HG03066 (cell line): ENCODE measurements around the gene RBM12.

Experiments used
- ATAC-seq: cut with Tn5 transposase; IDR thresholded peaks from one replicate; pipeline ENCODE4 v1.9.1; 2021; ENCODE audit warnings: low read depth; ENCODE audit not compliant: unreplicated experiment

RBM12 gene

DNA sequence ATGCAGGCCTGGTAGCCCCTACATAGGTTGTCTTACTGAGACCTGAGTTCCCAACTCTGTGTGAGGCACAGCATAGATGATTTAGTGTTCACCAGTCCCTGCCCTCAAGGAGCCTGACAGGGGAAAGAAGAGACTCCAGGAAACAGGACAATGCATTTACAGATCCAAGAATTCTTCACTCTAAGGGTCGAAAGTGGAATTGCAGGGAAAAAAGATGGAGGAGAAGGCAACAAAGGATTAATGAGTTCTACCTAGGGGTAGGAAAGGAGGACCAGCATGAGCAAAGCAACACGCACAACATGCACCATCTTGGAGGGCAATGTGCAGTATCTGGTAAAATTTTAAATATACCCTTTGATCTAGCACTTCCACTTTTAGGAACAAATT lies 43.1 kb downstream of the RBM12 start:
- no peak for ATAC-seq

GRCh38 chr20:35620818-35621559 lies 43.7 kb downstream of the RBM12 start:
- ATAC-seq = no peak

DNA sequence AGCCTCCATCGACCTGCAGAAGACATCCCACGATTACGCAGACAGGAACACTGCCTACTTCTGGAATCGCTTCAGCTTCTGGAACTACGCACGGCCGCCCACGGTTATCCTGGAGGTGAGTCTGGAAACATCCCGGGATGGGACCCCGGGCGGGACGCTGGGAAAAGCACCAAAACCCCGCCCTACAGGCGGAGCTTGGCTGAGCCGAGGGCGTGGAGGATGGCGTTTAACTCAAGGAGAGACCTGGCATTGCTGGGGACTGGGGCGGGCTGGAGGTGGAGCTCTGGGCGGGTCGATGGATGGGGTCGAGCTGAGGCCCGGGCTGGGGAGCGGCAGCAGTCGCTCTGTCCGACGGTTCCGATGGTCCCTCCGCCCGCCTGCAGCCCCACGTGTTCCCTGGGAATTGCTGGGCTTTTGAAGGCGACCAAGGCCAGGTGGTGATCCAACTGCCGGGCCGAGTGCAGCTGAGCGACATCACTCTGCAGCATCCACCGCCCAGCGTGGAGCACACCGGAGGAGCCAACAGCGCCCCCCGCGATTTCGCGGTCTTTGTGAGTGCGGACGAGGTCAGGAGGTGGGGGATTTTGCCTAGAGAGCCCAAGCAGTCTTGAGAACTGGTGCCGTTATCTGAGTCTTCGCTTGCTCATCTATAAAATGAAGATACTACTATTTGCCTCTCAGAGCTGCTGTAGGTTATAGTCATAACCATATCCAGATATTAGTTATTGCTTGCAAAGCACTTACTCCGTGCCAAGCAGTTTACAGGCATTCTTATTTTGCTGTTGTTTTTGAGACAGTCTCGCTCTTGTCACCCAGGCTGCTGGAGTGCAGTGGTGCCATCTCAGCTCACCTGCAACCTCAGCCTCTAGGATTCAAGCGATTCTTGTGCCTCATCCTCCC lies 45.3 kb downstream of the RBM12 start:
- ATAC-seq = peak; percentile 35

DNA sequence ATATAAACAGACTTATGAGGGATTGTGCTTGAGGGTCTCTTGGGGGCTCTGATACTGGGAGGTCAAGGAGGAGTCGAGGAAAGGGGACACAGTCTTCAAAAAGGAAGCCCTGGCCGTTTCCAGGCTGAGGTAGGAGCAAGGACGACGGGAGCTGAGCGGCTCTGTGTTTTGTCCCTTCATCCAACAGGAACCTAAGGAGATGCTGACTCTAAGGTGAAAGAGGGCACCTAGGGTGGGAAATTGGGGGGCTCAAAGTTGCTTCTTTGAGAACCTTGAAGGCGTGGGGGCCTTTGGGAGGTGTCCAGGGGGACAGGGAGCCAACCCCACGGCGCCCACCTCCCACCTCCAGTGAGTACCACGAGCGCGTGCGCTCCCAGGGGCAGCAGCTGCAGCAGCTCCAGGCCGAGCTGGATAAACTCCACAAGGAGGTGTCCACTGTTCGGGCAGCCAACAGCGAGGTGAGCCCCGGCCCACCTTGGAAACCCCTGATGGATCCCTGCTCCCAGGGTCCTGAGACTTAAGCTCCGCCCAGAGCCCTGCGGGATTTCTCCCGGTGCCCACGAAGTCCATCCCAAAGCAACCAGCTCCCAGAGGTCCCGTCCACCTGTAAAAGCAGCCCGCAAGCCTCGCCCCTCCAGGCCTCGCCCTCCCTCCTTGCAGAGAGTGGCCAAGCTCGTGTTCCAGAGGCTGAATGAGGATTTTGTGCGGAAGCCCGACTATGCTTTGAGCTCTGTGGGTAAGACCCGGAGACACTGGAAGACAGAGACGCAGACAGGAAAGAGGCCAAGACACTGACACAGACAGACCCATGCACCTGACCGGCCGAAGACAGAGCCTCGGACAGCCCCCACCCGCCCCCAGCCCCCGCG lies 46.2 kb downstream of the RBM12 start:
- ATAC-seq = no peak

DNA sequence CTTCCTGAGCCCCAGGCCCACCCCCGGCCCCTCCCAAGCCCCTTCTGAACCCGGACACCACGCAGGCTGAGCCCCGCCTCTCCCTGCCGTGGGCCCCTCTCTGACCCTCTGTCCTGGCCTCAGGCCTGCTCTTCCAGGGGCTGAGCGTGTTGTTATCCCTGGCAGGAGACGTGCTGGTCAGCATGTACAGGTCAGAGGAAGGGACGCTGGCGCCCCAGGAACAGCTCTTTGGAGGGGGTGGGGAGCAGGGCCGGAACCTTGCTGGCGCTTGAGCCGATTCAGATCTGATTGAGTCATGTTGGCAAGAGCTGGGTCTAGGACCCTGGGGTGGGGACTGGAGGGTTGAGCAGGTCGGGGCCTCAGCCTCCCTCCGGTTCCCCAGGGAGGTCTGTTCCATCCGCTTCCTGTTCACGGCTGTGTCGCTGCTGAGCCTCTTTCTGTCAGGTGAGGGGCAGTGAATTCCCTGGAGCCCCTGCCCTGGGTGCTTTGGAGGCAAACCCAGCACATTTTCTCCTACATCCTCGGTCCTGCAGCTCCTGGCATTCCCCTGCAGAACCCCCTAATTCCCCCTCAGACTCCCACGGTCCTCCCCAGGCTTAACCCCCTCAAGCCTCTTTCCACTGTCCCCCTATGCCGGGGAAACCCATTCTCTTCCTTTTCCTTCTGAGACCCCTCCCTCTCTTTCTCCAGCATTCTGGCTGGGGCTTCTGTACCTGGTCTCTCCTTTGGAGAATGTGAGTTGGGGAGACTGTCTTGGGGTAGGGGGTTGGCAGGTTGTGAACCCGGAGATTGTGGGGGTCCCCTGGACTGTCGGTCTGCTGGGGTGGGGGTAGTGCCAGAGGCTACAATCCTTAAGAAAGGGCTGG lies 47.1 kb downstream of the RBM12 start:
- no peak for ATAC-seq

DNA sequence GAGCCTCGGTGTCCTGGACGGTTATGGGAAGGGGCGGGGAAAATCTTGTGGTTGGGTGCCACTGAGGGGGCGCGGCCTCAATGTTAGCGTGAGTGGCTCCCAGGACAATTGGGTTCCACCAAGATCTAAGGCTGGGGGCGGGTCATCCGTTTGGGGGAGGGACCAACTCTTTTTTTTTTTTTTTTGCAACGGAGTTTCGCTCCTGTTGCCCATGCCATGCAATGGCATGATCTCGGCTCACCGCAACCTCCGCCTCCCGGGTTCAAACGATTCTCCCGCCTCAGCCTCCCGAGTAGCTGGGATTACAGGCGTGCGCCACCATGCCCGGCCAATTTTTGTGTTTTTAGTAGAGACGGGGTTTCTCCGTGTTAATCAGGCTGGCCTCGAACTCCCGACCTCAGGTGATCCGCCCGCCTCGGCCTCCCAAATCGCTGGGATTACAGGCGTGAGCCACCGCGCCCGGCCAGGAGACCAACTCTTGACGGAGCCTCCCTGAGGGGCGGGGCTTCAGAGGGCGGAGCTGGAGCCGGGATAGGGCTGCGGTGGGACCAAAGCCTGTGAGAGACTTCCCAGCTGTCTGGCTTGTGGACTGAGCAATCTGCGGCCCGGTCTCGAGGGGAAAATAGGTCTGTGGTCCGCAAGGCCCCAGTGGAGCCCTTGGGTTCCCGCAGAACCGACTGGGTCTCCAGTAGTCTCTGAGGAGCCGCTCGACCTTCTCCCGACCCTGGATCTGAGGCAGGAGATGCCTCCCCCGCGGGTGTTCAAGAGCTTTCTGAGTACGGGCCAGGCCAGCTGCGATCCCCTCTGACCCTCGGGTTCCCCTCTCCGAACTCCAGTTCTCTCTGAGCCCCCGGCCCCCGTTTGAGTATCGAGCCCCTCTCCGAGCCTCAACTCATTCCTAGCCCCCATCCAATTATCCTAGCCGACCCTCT lies 48.0 kb downstream of the RBM12 start:
- no peak for ATAC-seq

DNA sequence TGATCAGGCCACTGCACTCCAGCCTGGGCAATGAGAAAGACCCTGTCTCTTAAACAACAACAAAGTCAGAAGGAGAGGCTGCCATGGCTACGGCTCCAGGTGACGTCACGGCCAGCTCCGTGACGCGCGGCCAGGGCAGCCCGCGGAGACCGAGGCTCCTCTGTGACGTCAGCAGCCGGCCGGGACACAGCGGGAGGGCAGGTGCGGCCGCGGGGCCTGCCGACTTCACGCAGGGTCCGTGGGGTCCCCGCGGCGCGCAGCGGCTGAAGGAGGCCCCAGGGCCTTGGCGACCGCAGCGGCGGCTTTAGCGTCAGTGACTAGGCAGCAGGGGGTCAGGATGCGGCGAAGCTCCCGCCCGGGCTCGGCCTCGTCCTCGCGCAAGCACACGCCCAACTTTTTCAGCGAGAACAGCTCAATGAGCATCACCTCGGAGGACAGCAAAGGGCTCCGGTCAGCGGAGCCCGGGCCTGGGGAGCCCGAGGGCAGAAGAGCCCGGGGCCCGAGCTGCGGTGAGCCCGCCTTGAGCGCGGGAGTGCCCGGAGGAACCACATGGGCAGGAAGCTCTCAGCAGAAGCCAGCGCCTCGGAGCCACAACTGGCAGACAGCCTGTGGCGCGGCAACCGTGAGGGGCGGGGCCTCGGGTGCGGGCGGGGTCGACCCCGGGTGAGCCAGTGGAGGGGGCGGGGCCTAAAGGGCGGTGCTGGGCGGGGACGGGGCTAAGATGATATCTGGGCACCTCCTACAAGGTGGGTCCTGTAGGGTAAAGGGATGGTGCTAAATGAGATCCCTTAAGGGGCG lies 48.8 kb downstream of the RBM12 start, which contains the start of gene SPAG4:
Gene SPAG4 (plus strand): TSS at position 163 of the 798 bp plus-strand sequence. CDS start 175 bp downstream, at position 338.
- ATAC-seq = peak; percentile 74

DNA sequence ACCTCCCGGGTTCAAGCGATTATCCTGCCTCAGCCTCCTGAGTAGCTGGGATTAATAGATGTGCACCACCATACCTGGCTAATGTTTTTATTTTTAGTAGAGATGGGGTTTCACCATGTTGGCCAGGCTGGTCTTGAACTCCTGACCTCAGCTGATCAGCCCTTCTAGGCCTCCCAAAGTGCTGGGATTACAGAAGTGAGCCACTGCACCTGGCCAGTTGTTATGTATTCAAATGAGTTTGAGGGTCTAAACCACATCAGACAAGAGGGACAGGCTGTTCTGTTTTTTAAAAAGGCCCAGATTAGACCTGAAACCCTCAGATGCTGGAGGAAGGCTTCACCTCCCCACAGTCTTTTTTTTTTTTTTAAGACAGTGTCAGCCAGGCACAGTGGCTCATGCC lies 53.2 kb downstream of the RBM12 start:
- ATAC-seq = no peak

GRCh38 chr20:35610833-35611427 lies 53.8 kb downstream of the RBM12 start:
- no peak for ATAC-seq

DNA sequence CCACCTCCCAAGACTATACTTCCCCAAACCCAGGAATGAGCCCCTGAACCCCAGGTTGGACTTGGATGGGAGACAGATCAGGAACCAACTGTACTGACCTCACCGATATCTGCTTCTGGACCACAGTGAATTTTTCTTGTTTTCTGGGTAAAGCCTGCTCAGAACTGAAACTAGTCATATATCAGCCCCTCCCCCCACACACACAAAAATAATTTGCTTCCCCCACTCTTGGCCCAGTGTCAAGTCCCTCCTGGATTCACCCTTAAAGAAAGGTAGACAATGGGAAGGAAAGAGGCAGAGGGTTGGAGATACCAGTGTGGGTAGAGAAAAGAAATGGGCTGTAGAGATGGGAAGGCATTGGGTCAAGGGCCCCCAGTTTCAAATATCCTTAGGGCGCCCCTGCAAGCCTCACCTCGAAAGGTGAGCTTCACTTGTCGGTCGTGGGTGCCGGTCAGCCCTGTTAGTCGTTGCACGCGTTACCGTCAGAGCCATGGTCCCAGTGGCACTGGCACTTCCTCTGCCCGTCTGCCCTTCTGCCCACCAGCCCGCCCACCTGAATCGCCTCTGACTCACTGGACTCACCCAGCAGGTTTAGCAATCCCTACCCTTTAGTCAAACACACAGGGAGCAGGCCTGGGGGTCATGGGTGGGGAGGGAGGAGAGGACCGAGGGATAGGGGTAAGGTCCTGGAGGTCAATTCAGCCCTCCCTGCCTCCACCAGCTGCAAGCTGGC lies 57.5 kb downstream of the RBM12 start:
- ATAC-seq = no peak

DNA sequence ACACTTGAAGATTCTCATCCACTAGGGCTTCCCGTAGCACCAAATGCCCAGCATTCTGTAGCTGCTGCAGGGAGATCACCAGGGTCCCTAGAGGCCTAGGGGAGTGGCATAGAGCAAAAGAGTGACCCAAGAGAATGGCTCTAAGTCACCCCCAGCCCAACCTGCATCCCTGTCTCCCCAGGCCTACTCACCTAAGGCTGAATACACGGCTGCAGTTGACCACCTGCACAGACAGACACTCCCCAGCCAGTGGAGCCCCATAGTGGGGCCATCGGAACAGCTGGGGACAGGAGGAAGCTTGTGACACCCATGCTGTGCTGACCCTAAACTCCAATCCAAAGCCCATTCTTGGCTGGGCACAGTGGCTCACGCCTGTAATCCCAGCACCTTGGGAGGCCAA lies 58.6 kb downstream of the RBM12 start:
- no peak for ATAC-seq

GRCh38 chr20:35604449-35604747 lies 60.3 kb downstream of the RBM12 start:
- ATAC-seq = no peak

DNA sequence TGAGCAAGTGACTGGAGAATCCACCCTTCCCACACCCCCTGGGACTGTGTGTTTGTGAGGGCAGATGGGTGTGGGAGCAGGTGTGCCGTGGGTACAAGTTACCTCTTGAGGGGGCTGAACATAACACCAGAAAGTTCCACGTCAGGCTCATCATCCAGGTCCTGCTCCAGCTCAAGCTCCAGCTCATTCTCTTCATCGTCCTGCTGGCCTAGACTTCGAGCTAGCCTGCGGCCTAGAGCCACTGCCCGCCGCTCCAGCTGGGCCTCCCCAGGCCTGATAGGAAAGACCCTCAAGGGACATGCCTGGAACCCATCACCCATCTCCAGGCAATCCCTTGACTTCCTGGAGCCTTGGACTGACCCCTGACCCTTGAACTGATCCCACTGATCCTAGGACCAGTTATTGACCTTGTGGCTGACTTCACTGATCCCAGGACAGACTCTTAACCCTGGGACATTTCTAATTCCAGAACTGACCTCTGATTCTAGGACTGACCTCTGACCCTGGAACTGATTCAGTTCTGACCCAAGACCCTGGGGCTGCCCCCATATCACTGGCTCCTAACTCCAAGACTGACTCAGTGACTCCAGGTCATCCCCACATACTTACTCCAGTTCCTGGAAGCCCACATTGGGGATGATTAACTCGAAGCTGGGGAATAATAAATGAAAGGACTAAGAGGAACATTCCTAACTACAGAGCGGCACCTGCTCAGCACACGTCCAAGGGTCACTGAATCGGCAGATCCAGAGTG lies 60.8 kb downstream of the RBM12 start:
- no peak for ATAC-seq

- ATAC-seq = no peak
Measured at GRCh38 chr20:35602851-35603495, 61.7 kb downstream of the RBM12 start.

- ATAC-seq = no peak
Measured at GRCh38 chr20:35601990-35602389, 62.7 kb downstream of the RBM12 start.
